Fibroblast of villous mesenchyme (primary cell): ENCODE measurements around the gene HNRNPF. TPM values are rescaled to one million over a fixed set of nuclear protein-coding genes. Genes with fewer than 3 reads are reported as not detected.

Experiments
- DNase-seq: peaks from one replicate; pipeline ENCODE4 v3.0.0-alpha.2; 2010; ENCODE audit warnings: low read depth
- H3K4me3 ChIP-seq: 2 replicates; pipeline ENCODE4 v1.5.1; 2011; ENCODE audit warnings: low read depth, mild to moderate bottlenecking, low read length
- CTCF ChIP-seq: IDR thresholded peaks from 2 replicates; pipeline ENCODE4 v1.5.1; 2012; ENCODE audit warnings: low read depth, mild to moderate bottlenecking, low read length; ENCODE audit not compliant: insufficient read depth
- total RNA-seq: library from RNA; depleted of rRNA; stranded (reverse); fragments of >200 nt; gene quantifications from 2 replicates; pipeline ENCODE4 v1.2.3, GENCODE V29; 2012

The HNRNPF gene
- total RNA-seq, 1 donor = 203 TPM

GRCh38 chr10:43383204-43383971 is 25.6 kb downstream of the HNRNPF start:
- no peak overlapping the region for H3K4me3 ChIP-seq
- DNase-seq = peak; percentile 46
- TF ChIP-seq CTCF = no peak

GRCh38 chr10:43380610-43381222 is 28.3 kb downstream of the HNRNPF start:
- H3K4me3 ChIP-seq = no peak overlapping the region
- peak; percentile 63 for DNase-seq
- peak; percentile 33 for TF ChIP-seq CTCF

- no peak for TF ChIP-seq CTCF
- no peak overlapping the region for H3K4me3 ChIP-seq
- no peak for DNase-seq
Observed at GRCh38 chr10:43377424-43377883, 31.5 kb downstream of the HNRNPF start.

GRCh38 chr10:43376828-43377423 is 32.1 kb downstream of the HNRNPF start:
- no peak for TF ChIP-seq CTCF
- no peak overlapping the region for H3K4me3 ChIP-seq

GRCh38 chr10:43376046-43376635 is 32.8 kb downstream of the HNRNPF start:
- no peak for TF ChIP-seq CTCF
- DNase-seq = no peak
- no peak overlapping the region for H3K4me3 ChIP-seq

More at GRCh38 chr10:43376828-43377423, 32.1 kb downstream of the HNRNPF start:
- no peak for DNase-seq

GRCh38 chr10:43375401-43376020 is 33.5 kb downstream of the HNRNPF start:
- DNase-seq = no peak
- TF ChIP-seq CTCF = no peak
- H3K4me3 ChIP-seq = no peak overlapping the region
